Activated CD8-positive, alpha-beta T cell treated with anti-CD3 and anti-CD28 coated beads for 36 hours (primary cell): Measurements from ENCODE around the gene BNC2. TPM values are rescaled to one million over a fixed set of nuclear protein-coding genes. Genes with fewer than 3 reads are reported as not detected.

Source experiments
- ATAC-seq: fragments of 200-7000 bp; cut with Tn5 transposase; one replicate; pipeline ENCODE4 v1.10.0; 2021; ENCODE audit warnings: mild to moderate bottlenecking, moderate library complexity
- CTCF ChIA-PET: fragments of 350-600 bp; sonication (Branson Sonifier 250); formaldehyde crosslinking; loops from one replicate; lab custom pipeline; 2021; ENCODE audit warnings: antibody characterized with exemption; lab: Charles Lee
- POLR2A ChIA-PET: fragments of 350-600 bp; sonication (Branson Sonifier 250); formaldehyde crosslinking; loops from one replicate; lab custom pipeline; 2021; ENCODE audit warnings: antibody characterized with exemption; lab: Charles Lee
- DNase-seq: peaks from one replicate; pipeline ENCODE4 v3.0.0-alpha.2; 2020
- H3K27ac Mint-ChIP-seq: one replicate; pipeline ENCODE4 v1.8.0; 2021; ENCODE audit warnings: mild to moderate bottlenecking, mixed read lengths
- H3K27me3 Mint-ChIP-seq: one replicate; pipeline ENCODE4 v1.8.0; 2021; ENCODE audit warnings: mixed read lengths
- H3K36me3 Mint-ChIP-seq: one replicate; pipeline ENCODE4 v1.8.0; 2021; ENCODE audit warnings: low read depth, mixed read lengths
- H3K4me1 Mint-ChIP-seq: one replicate; pipeline ENCODE4 v1.8.0; 2021; ENCODE audit warnings: low read depth, mixed read lengths
- H3K4me3 Mint-ChIP-seq: one replicate; pipeline ENCODE4 v1.8.0; 2021; ENCODE audit warnings: mild to moderate bottlenecking, moderate library complexity, mixed read lengths
- H3K9me3 Mint-ChIP-seq: one replicate; pipeline ENCODE4 v1.8.0; 2021; ENCODE audit warnings: mixed read lengths
- intact Hi-C: fragments of 100-400 bp; cut with micrococcal nuclease; formaldehyde crosslinking; loops from one replicate; pipeline ENCODE4 v1.10.0; 2022
- total RNA-seq, 2 experiments: library from RNA; stranded (reverse); gene quantifications; one replicate each; pipeline ENCODE4 v1.2.3, GENCODE V29; 2021
- TF ChIP-seq, protein P1 (sequence below): fragments of 200-600 bp; IDR thresholded peaks from one replicate; pipeline ENCODE4 v1.8.0; 2022; ENCODE audit warnings: antibody characterized with exemption, mild to moderate bottlenecking

Gene BNC2
- total RNA-seq, 2 experiments from 2014 or later = not detected

DNA sequence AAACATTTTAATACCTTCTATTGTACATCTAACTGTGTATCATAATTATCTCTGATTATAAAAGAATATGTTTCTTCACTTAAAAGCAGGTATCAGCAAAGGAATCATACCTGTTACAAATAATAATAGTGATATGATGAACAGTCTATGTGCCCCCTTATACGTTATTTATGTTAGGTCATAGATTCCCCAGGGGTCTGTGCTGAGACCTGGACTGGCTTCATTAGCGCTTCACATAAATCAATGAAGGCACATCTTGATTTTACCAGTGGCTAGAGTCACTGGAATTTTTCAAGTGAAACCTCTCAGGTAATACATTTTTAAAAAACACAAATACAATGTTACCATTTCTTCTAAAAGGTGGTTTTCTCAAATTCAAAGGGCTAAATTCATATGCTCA, 275.2 kb downstream of the BNC2 start:
- ChIA-PET CTCF (no interaction called here), POLR2A (no interaction called here)
- Mint-ChIP-seq H3K4me3 (no peak overlapping the region), H3K36me3 (no peaks in the 10 kb centered on the region), H3K27ac (no peak overlapping the region), H3K9me3 (no peaks in the 10 kb centered on the region), H3K4me1 (no peaks in the 10 kb centered on the region), H3K27me3 (no peaks in the 10 kb centered on the region)
- TF ChIP-seq, protein P1, sequence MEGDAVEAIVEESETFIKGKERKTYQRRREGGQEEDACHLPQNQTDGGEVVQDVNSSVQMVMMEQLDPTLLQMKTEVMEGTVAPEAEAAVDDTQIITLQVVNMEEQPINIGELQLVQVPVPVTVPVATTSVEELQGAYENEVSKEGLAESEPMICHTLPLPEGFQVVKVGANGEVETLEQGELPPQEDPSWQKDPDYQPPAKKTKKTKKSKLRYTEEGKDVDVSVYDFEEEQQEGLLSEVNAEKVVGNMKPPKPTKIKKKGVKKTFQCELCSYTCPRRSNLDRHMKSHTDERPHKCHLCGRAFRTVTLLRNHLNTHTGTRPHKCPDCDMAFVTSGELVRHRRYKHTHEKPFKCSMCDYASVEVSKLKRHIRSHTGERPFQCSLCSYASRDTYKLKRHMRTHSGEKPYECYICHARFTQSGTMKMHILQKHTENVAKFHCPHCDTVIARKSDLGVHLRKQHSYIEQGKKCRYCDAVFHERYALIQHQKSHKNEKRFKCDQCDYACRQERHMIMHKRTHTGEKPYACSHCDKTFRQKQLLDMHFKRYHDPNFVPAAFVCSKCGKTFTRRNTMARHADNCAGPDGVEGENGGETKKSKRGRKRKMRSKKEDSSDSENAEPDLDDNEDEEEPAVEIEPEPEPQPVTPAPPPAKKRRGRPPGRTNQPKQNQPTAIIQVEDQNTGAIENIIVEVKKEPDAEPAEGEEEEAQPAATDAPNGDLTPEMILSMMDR = no peak
- DNase-seq (no peak), ATAC-seq (no peak)
- intact Hi-C loops = no loop called here

DNA sequence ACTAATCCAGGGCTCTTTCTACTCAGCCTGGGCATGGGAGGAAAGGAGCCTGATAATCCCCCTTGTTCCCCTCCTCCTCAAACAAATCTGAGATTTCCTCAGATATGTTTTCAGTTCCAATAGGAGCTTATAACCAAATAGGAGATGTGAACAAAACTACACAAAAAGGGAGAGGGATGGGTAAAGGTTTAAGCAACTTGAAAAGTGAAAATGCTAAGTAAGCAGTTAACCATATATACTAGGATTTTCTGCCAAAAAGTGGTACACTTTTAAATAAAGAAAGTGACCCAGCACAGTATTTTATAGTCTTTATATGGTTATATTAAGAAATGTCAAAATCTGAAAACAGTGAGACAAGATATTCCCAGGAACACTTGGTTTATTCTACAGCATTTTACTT, 275.7 kb downstream of the BNC2 start:
- H3K27ac Mint-ChIP-seq = no peak overlapping the region
- ChIA-PET POLR2A (no interaction called here), CTCF (no interaction called here)
- no peaks in the 10 kb centered on the region for H3K9me3 Mint-ChIP-seq
- intact Hi-C loops = no loop called here
- TF ChIP-seq, protein P1 = no peak
- no peaks in the 10 kb centered on the region for H3K36me3 Mint-ChIP-seq
- no peaks in the 10 kb centered on the region for H3K4me1 Mint-ChIP-seq
- H3K4me3 Mint-ChIP-seq = no peak overlapping the region
- H3K27me3 Mint-ChIP-seq = no peaks in the 10 kb centered on the region
- ATAC-seq = no peak
- DNase-seq = no peak

GRCh38 chr9:16593746-16594145, 276.7 kb downstream of the BNC2 start:
- no peaks in the 10 kb centered on the region for H3K4me1 Mint-ChIP-seq
- TF ChIP-seq, protein P1 = no peak
- DNase-seq (no peak), ATAC-seq (no peak)
- intact Hi-C loops = no loop called here
- H3K27ac Mint-ChIP-seq = no peak overlapping the region
- H3K9me3 Mint-ChIP-seq = no peaks in the 10 kb centered on the region
- no peak overlapping the region for H3K4me3 Mint-ChIP-seq
- no peaks in the 10 kb centered on the region for H3K36me3 Mint-ChIP-seq
- POLR2A ChIA-PET = no interaction called here
- no peaks in the 10 kb centered on the region for H3K27me3 Mint-ChIP-seq
- CTCF ChIA-PET = no interaction called here

- DNase-seq (no peak), ATAC-seq (no peak)
- Mint-ChIP-seq H3K36me3 (no peaks in the 10 kb centered on the region), H3K27ac (no peak overlapping the region), H3K9me3 (no peaks in the 10 kb centered on the region), H3K4me3 (no peak overlapping the region), H3K27me3 (no peaks in the 10 kb centered on the region), H3K4me1 (no peaks in the 10 kb centered on the region)
- intact Hi-C loops = no loop called here
- TF ChIP-seq, protein P1 = no peak
- CTCF ChIA-PET = no interaction called here
- POLR2A ChIA-PET = no interaction called here
These were observed 279.4 kb downstream of the BNC2 start for GRCh38 chr9:16591092-16591491.

DNA sequence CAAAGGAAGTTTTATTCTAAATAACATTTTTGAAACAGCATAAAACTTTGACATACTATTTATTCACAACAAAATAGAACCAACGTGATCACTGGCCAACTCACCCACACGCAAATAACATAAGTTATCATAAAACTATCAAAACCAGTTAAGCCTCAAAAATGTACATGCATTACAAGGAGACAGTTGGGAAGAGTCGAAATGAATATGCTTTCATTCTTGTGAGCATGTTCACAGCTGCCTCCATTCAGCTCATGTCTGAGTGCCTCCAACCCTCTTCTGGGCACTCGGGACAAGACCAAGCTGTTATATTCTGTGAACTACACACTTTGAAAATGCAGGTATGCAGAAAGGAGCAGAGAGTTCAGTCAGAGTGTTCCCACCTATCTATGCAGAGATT, 284.9 kb downstream of the BNC2 start:
- ATAC-seq = no peak
- H3K4me3 Mint-ChIP-seq = no peak overlapping the region
- no peaks in the 10 kb centered on the region for H3K4me1 Mint-ChIP-seq
- no peaks in the 10 kb centered on the region for H3K9me3 Mint-ChIP-seq
- TF ChIP-seq, protein P1 = no peak
- intact Hi-C loops = no loop called here
- no peaks in the 10 kb centered on the region for H3K36me3 Mint-ChIP-seq
- ChIA-PET CTCF (no interaction called here), POLR2A (no interaction called here)
- no peaks in the 10 kb centered on the region for H3K27me3 Mint-ChIP-seq
- no peak overlapping the region for H3K27ac Mint-ChIP-seq
- no peak for DNase-seq
